ENCODE measurements around the gene RBFOX1.

Gene RBFOX1

GRCh38 chr16:7324321-7324720 lies 8.3 kb upstream of the RBFOX1 start:
- no peaks in the 10 kb centered on the region for H3K4me1 ChIP-seq
- no peaks in the 10 kb centered on the region for H3K9me3 ChIP-seq
- DNase-seq: no peak
- no peaks in the 10 kb centered on the region for H3K36me3 ChIP-seq
- no peak for TF ChIP-seq CTCF (IDR thresholded peaks at IDR 0.05; ENCODE audit: low read depth, low read length)
- no peaks in the 10 kb centered on the region for H3K27me3 ChIP-seq
- no peak overlapping the region for H3K4me3 ChIP-seq (ENCODE audit: low read depth, low read length)

- TF ChIP-seq CTCF (IDR thresholded peaks at IDR 0.05; ENCODE audit: low read depth, low read length): no peak
- Histone ChIP-seq H3K4me1 (no peaks in the 10 kb centered on the region), H3K36me3 (no peaks in the 10 kb centered on the region), H3K27me3 (no peaks in the 10 kb centered on the region), H3K9me3 (no peaks in the 10 kb centered on the region), H3K4me3 (ENCODE audit: low read depth, low read length) (no peak overlapping the region)
- no peak for DNase-seq
Measured at GRCh38 chr16:7325834-7326233, 6.8 kb upstream of the RBFOX1 start.

- Histone ChIP-seq H3K9me3 (no peaks in the 10 kb centered on the region), H3K4me3 (ENCODE audit: low read depth, low read length) (no peak overlapping the region), H3K27me3 (no peaks in the 10 kb centered on the region), H3K36me3 (no peaks in the 10 kb centered on the region), H3K4me1 (no peaks in the 10 kb centered on the region)
- DNase-seq: no peak
- no peak for TF ChIP-seq CTCF (IDR thresholded peaks at IDR 0.05; ENCODE audit: low read depth, low read length)
Measured at GRCh38 chr16:7330709-7331108, 1.9 kb upstream of the RBFOX1 start.

- no peaks in the 10 kb centered on the region for H3K9me3 ChIP-seq
Measured at GRCh38 chr16:7331997-7332396, 648 bp upstream of the RBFOX1 start.

GRCh38 chr16:7333180-7333725 lies 608 bp downstream of the RBFOX1 start:
- H3K4me1 ChIP-seq: no peaks in the 10 kb centered on the region
- DNase-seq: no peak
- no peaks in the 10 kb centered on the region for H3K36me3 ChIP-seq
- H3K4me3 ChIP-seq (ENCODE audit: low read depth, low read length): no peak overlapping the region
- TF ChIP-seq CTCF (IDR thresholded peaks at IDR 0.05; ENCODE audit: low read depth, low read length): no peak
- no peaks in the 10 kb centered on the region for H3K9me3 ChIP-seq
- H3K27me3 ChIP-seq: no peaks in the 10 kb centered on the region

More at GRCh38 chr16:7331997-7332396, 648 bp upstream of the RBFOX1 start:
- Histone ChIP-seq H3K4me1 (no peaks in the 10 kb centered on the region), H3K27me3 (no peaks in the 10 kb centered on the region), H3K36me3 (no peaks in the 10 kb centered on the region), H3K4me3 (ENCODE audit: low read depth, low read length) (no peak overlapping the region)
- no peak for TF ChIP-seq CTCF (IDR thresholded peaks at IDR 0.05; ENCODE audit: low read depth, low read length)
- DNase-seq: no peak

GRCh38 chr16:7334801-7335560 lies 2.3 kb downstream of the RBFOX1 start:
- DNase-seq: no peak
- Histone ChIP-seq H3K4me1 (no peaks in the 10 kb centered on the region), H3K4me3 (ENCODE audit: low read depth, low read length) (no peak overlapping the region), H3K27me3 (no peaks in the 10 kb centered on the region), H3K9me3 (no peaks in the 10 kb centered on the region), H3K36me3 (no peaks in the 10 kb centered on the region)
- TF ChIP-seq CTCF (IDR thresholded peaks at IDR 0.05; ENCODE audit: low read depth, low read length): no peak

Data from BE2C (cell line).